ENCODE data around the gene GUCD1.

- TF ChIP-seq PKNOX1 (IDR thresholded peaks at IDR 0.05): no peak
- TF ChIP-seq STAT1 (conservative IDR thresholded peaks at IDR 0.05): no peak
- TF ChIP-seq POLR2A (IDR thresholded peaks at IDR 0.05; ENCODE audit: low read depth, low read length): no peak
- TF ChIP-seq POLR2AphosphoS5 (IDR thresholded peaks at IDR 0.05; ENCODE audit: low read length): 0 out of 2 replicates have a peak, but pooled peaks have one; percentile 18
- no peak for TF ChIP-seq RAD21 (IDR thresholded peaks at IDR 0.05; ENCODE audit: insufficient read depth, low read depth, low read length)
- no peak for TF ChIP-seq REST (IDR thresholded peaks at IDR 0.05; ENCODE audit: low read depth, low read length)
- no peak for TF ChIP-seq ZZZ3 (IDR thresholded peaks at IDR 0.05; ENCODE audit: control insufficient read depth, insufficient read length, low read depth)
- TF ChIP-seq RBBP5 (conservative IDR thresholded peaks at IDR 0.05): no peak
Measured at GRCh38 chr22:24550028-24550901, 4.7 kb downstream of the GUCD1 start.

Data from GM12878 (cell line).